Hypothalamus (tissue), 51 donors: ENCODE measurements around the gene RPS26.
A peak's percentile ranks its signal among the peaks of the same experiment; 100 is the strongest.
"Not testable (repeated sequence)": the region's sequence is repeated elsewhere in the genome, so short reads cannot be mapped to it uniquely, and the experiment has no call there.

Source experiments
- DNase-seq, 51 donors: peaks; one replicate each; lab custom pipeline; 2025; lab: John Stamatoyannopoulos, UW

RPS26 gene

GRCh38 chr12:56074396-56074795, 32.7 kb downstream of the RPS26 start:
- no peak for DNase-seq

- not testable (repeated sequence) for DNase-seq
Observed at GRCh38 chr12:56077966-56078365, 36.2 kb downstream of the RPS26 start.

GRCh38 chr12:56078427-56078826, 36.7 kb downstream of the RPS26 start:
- no peak for DNase-seq

- DNase-seq = peak in 50 of 51 donors; percentile 16 to 92 (median 72)
Observed at GRCh38 chr12:56078931-56079722, 37.4 kb downstream of the RPS26 start.

- peak in 47 of 51 donors; percentile 10 to 87 (median 59) for DNase-seq
Observed at GRCh38 chr12:56079723-56080555, 38.2 kb downstream of the RPS26 start, which contains the start of gene ERBB3. Gene ERBB3, plus strand, starts transcription at chr12:56080165. Its CDS starts 136 bp downstream, at chr12:56080301.

- peak in 4 of 51 donors; percentile 8 to 44 (median 27) for DNase-seq
Observed at GRCh38 chr12:56080556-56081138, 38.9 kb downstream of the RPS26 start.

GRCh38 chr12:56081393-56082347, 40.0 kb downstream of the RPS26 start:
- DNase-seq = peak in 44 of 51 donors; percentile 2 to 74 (median 36)

DNA sequence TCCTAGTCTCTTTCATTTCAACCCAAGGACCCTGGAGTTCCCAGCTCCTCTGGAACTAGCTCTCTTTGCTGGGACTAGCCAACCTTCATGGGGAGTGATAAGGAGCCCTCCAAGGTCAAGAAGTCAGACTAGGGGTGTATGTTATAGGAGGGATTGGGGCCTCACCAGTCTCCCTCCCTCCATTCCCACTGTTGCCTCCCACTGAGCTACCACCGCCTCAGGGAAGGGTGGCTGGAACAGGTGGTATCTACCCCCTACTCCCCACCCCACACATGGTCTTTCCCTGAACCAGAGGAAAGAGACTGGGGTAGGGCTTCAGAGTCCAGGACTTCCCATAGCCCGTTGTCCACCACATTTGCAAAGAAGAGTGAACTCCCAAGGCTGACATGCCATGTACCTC, 40.7 kb downstream of the RPS26 start:
- DNase-seq = peak in 4 of 51 donors; percentile 24 to 48 (median 32)

DNA sequence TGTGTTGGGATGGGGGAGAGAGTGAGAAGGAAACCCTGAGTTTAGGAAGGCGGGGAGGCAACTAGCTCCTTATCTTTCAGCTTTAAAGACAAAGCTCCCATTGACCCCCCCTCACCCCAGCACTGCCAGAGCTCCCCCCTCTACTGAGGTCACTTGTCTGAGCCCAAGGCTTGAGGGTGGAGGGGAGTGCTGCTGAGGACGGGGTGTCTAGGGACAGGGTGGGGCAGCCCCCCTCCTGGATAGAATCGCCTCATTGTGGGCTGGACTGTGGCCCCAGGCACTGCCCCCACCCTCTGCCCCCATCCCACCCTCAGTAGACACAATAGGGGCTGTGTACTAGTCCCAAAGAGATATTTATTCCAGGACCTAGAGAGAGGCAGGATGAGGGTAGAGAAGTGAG, 41.2 kb downstream of the RPS26 start:
- DNase-seq = peak in 48 of 51 donors; percentile 5 to 94 (median 74)

GRCh38 chr12:56084958-56085543, 43.3 kb downstream of the RPS26 start:
- peak in 2 of 51 donors; percentile 14 to 15 for DNase-seq

DNA sequence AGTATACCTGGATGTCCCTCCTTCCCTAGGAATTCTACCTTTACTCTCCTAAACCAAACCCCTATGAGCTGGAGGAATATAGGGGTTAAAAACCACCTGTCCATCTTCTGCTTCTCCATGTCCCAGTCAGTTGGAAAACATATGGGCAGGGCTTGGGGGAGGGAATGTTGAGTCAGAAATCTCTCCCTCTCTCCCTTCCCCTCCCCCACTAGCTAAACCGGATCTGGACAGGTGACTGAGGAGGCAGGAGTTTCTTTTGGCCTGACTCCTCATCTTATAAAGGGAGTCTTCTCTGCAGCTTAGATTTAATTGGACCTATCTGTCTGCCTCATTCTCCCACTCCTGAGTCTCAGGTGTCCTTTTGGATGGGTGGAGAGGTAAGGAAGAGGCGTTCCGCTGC, 44.4 kb downstream of the RPS26 start:
- no peak for DNase-seq

- no peak for DNase-seq
Observed at GRCh38 chr12:56086608-56087007, 44.9 kb downstream of the RPS26 start.

- peak in 10 of 51 donors; percentile 2 to 19 (median 7) for DNase-seq
Observed at GRCh38 chr12:56087220-56087619, 45.5 kb downstream of the RPS26 start.
